Breast epithelium (tissue), 3 donors: ENCODE data around the gene RASSF1.

Experiments
- POLR2AphosphoS5 ChIP-seq, 3 donors: sonication (generic); formaldehyde crosslinking; IDR thresholded peaks; one replicate each; pipeline ENCODE4 v1.6.1; 2017; ENCODE audit warnings: antibody characterized with exemption in 3 of 3
- TF ChIP-seq, protein P1 (sequence below), 3 donors: fragments of 450-650 bp; IDR thresholded peaks; one replicate each; pipeline ENCODE4 v1.5.1; 2016 to 2017; ENCODE audit warnings: antibody characterized with exemption in 3 of 3, mild to moderate bottlenecking in 3 of 3, moderate library complexity in 3 of 3

DNA sequence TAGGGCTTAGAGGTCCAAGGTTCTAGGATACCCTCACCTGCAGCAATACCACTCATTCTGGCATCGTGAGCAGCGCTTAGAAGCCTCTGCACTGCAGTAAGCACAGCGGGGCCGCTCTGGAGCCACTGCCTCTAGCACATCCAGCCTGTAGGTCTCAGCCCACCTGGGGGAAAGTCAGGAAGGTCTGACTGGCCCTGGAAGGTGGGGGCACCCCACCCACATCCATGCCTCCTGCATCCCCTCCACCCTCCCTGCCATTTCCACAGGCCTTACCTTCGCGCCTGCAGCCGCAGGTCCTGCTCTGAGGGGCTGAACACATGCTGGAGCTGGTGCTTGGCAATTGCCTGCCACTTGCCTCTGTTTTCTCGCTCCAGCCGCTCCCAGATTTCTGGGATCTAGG, 901 bp upstream of the RASSF1 start:
- TF ChIP-seq, protein P1, sequence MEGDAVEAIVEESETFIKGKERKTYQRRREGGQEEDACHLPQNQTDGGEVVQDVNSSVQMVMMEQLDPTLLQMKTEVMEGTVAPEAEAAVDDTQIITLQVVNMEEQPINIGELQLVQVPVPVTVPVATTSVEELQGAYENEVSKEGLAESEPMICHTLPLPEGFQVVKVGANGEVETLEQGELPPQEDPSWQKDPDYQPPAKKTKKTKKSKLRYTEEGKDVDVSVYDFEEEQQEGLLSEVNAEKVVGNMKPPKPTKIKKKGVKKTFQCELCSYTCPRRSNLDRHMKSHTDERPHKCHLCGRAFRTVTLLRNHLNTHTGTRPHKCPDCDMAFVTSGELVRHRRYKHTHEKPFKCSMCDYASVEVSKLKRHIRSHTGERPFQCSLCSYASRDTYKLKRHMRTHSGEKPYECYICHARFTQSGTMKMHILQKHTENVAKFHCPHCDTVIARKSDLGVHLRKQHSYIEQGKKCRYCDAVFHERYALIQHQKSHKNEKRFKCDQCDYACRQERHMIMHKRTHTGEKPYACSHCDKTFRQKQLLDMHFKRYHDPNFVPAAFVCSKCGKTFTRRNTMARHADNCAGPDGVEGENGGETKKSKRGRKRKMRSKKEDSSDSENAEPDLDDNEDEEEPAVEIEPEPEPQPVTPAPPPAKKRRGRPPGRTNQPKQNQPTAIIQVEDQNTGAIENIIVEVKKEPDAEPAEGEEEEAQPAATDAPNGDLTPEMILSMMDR (IDR thresholded peaks at IDR 0.05), result no peak
- no peak for TF ChIP-seq POLR2AphosphoS5 (IDR thresholded peaks at IDR 0.05)
